Right ventricle myocardium inferior (tissue), 1 donor: Measurements from ENCODE around the gene USP8. TPM values are rescaled to one million over a fixed set of nuclear protein-coding genes. Genes with fewer than 3 reads are reported as not detected.

Source experiments
- ATAC-seq: fragments of 200-7000 bp; cut with Tn5 transposase; one replicate; pipeline ENCODE4 v1.9.1; 2020; ENCODE audit warnings: mild to moderate bottlenecking, moderate library complexity
- DNase-seq: peaks from one replicate; pipeline ENCODE4 v3.0.0; 2021; ENCODE audit errors: missing footprints
- intact Hi-C: fragments of 100-400 bp; cut with DNase I; formaldehyde crosslinking; loops from one replicate; pipeline ENCODE4 v1.11.0; 2022
- total RNA-seq: library from RNA; stranded (reverse); fragmentation: NEBNext Ultra II Directional; extraction: Animal tissue kit (Norgen Biotek cat#: 25700); gene quantifications from one replicate; pipeline ENCODE4 v1.2.1, GENCODE V29; 2021
- donor health status: DM: no; HTN: yes; CAD: no; lungs with severe emphysema.

Gene USP8
- total RNA-seq, 1 donor from 2014 or later = 44.7 TPM

DNA sequence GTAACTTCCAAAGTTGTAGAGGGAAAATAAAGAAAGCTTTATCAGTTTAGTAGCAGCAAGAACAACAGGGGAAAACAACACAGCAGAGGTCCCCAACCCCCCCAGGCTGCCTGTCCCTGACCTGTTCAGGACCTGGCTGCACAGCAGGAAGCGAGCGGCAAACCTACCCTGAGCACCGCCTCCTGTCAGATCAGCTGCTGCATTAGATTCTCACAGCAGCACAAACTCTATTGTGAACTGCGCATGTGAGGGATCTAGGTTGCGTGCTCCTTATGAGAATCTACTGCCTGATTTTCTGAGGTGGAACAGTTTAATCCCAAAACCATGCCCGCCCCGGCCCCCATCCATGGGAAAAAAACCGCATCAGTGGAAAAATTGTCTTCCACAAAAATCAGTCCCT is 81.9 kb downstream of the USP8 start:
- intact Hi-C loops = no loop called here
- ATAC-seq (no peak), DNase-seq (no peak)

DNA sequence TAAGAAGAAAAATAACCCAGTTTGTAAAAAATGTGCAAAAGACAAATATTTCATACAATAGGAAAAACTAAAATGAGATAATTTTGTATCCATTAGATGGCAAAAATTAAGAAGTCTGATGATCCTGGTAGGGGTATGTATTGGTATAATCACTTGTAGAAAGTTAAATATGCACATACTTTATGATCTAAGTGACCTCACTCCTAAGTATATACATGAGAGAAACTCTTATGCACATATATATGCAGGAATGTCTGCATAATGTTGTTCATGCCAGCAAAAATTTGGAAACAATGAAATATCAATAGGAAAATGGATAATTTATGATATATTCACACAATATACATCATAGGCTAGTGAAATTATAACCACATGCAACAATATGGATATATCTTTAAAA is 88.8 kb downstream of the USP8 start:
- intact Hi-C loops = no loop called here
- DNase-seq (no peak), ATAC-seq (no peak)

DNA sequence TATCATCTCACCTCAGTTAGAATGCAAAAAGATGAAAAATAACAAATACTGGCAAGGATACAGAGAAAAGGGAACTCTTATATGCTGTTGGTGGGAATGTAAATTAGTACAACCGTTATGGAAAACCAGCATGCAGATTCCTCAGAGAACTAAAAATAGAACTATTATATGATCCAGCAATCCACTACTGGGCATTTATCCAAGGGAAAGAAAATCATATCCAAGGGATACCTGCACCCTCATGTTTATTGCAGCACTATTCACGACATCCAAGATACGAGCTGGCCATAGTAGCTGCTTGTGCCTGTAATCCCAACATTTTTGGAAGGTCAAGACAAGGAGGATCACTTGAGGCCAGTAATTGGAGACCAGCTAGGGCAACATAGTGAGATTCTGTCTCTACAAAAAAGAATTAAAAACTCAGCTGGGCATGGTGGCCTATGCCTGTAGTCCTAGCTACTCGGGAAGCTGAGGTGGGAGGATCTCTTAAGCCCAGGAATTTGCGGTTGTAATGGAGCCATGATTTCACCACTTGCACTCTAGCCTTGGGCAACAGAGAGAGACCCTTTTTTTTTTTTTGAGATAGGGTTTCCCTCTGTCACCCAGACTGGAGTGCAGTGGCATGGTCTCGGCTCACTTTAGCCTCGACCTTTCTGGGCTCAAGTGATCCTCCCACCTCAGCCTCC is 95.7 kb downstream of the USP8 start:
- ATAC-seq (no peak), DNase-seq (no peak)

DNA sequence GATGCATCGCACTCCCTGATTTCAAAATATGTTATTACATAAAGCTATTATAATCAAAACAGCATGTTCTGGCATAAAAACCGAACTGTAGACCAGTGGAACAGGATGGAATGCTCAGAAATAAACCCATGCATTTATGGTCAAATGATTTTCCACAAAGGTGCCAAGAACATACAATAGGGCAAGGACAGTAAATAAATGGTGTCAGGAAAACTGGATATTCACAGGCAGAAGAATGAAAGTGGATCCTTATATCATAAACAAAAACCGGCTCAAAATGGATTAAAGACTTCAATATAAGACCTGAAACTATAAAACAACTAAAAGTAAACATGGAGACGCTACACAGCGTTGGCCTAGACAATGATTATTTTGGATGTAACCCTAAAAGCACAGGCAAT is 99.6 kb downstream of the USP8 start:
- no peak for DNase-seq
- intact Hi-C loops = no loop called here
- ATAC-seq = no peak

More for the DNA sequence above, 95.7 kb downstream of the USP8 start:
- intact Hi-C loops = no loop called here

DNA sequence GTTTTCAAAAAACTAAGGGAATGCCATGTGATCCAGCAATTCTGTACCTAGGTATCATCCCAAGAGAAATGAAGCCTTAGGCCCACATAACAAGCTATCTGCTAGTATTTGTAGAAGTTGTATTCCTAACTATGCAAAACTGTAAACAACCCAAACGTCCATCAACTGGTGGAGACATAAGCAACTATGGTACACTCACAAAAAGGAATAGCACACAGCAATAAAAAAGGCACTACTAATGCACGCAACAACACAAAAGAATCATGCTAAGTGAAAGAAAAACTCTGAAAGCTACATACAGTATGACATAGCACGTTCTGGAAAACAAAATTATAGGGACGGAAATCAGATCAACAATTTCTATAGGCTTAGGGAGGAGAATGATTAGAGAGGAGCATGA is 107.0 kb downstream of the USP8 start:
- DNase-seq = no peak
- intact Hi-C loops = no loop called here

DNA sequence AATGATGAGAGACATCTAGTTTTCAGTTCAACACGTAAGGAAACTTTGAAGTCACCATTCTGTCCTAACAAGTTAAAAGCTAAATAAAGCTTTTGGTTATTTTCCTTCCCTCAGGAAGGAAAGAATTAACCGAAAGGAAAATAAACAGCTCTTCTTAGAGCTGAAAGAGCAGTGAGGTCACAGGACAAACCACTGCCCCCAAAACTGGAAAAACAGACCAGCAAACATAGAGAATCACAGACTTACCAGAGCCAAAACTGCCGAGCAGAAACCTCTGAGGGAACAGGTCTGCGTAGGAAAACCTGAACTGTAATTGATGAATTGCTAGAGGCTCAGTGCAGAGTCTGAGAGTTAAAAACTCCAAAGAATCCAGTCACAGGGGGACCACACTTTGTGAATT is 107.6 kb downstream of the USP8 start:
- ATAC-seq (no peak), DNase-seq (no peak)
- intact Hi-C loops = no loop called here

More for the DNA sequence above, 107.0 kb downstream of the USP8 start:
- no peak for ATAC-seq

DNA sequence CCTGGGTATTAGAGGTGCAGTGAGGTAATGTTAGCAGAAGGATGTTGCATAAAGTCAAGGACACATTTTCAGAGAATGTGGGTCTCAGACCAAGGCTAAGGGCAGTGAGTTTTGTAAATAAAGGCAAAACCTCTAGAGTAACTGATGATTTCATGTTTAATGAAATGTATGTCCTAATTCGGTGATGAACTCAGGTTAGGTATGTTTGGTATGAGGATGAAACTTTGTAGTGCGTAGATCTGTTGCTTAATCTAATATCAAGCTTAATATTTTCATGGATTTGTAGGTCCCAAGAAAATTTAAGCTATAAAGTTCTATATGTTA is 118.6 kb downstream of the USP8 start:
- intact Hi-C loops = no loop called here
- DNase-seq (no peak), ATAC-seq (no peak)

DNA sequence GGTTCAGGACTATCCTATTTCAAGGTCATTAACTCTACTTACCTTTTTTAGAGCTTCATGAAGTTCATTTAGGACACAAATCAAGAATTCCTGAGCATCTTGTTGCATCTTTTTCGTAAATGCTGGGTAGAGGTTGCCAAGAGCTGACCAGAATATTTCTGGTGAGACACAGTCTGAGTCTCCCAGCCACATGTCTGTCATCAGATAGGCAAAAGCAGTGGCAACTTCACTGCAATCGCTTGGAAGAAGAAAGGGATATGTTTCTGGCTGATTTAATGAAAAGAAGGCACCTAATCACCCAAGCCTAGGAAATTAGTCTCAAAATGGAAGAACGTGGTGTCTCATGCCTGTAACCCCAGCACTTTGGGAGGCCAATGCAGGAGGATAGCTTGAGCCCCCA is 119.4 kb downstream of the USP8 start:
- intact Hi-C loops = no loop called here
- ATAC-seq = no peak
- no peak for DNase-seq

DNA sequence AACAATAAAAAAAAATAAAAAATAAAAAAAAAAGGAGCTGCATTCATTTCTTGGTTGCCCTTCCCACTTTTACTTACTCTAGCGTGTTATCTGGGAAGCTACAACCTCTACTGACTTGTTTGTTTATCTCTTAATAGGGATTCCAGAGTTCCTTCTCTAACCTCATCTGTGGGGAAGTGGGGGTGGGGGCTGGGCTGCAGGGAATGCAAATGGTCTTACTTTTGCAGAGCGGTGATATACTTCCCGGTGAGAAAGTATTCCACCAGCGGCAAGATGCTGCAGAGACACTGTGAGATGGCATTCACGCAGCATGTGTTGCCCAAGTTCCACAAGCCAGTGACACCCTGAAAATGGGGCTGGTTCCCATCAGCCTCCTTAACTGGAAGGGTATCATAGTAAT is 120.2 kb downstream of the USP8 start:
- no peak for DNase-seq
- no peak for ATAC-seq
- intact Hi-C loops = no loop called here

DNA sequence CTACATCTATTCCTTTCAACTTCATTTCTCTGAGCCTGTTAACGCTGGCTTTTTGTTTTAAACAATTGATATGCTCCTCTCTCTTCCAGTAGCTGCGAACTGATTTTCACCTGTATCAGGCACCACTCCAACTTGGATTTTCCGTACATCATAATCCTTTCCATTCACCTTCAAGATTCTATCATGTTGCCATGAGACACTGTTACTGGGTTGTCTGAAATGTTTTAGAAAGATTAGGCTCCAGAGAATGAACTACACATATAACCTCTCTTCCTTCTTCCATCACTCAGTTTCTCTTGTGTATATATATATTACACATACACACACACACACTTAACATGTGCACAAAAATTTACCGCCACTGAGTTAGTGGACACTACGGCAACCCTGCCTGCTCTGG is 122.4 kb downstream of the USP8 start, which contains the start of gene USP50:
Gene USP50 (minus strand): TSS at position 101 of the 400 bp plus-strand sequence. CDS start 141 bp downstream, outside the sequence.
- DNase-seq = no peak
- intact Hi-C loops = no loop called here
- no peak for ATAC-seq

DNA sequence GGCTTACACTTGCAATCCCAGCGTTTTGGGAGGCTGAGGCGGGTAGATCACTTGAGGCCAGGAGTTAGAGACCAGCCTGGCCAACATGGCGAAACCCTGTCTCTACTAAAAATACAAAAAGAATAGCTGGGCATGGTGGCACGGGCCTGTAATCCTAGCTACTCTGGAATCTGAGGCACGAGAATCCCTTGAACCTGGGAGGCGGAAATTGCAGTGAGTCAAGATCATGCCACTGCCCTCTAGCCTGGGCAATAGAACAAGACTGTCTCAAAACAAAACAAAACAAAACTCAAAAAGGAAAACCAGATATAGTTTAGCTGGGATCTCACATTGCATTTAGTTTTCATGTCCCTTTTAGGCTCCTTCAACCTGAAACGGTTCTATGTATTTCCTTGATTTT is 125.1 kb downstream of the USP8 start:
- DNase-seq = no peak
- ATAC-seq = no peak
- intact Hi-C loops = no loop called here

DNA sequence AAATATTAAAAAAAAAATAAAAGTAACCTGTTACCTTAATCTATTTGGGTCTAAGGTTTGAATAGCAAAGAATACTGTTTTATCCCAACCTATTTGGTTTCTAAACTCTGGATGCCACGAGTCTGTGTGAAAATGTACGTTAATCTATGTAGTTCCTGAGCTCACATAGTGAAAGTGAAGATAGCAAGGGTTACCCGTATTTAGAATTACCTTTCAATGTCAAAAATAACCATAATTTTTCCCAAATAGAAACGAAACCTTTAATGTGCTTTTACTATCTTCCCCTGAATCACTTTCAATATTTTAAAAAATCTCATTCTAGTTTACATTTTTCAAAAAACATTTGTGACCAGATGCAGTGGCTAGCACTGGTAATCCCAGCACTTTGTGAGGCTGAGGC is 128.0 kb downstream of the USP8 start:
- DNase-seq (no peak), ATAC-seq (no peak)
- intact Hi-C loops = no loop called here

DNA sequence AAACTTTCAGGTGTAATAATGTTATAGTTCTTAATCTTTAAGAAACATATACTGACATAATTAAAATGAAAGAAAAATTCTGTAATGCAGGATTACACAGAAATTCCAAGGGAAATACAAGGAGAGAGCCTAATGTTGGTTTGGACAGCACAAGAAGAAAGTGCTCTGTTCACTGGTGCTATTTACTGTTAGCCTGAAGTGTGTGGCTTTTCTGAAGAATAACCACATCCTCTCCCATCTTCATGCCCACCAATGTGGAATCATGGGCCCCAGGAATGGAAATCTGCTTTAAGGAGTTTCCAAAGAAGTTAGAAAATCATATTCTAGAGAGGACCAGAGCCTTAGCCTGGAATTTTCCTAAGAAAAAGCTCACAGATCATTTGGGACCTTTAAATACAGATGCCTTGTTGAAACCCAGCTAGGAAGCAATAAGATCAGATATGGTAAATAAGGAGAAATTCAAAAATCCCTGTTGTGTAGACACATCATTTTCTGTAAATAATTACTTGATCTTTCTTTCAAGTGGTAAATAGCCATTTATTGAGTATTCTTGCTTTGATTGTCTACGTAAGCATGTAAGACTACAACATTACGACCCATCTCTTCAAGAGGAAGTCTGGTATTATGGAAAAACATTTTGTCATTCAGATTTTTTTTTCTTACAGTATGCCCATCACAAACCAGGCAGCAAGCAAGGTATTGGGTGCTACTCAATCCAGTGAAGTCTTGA is 132.6 kb downstream of the USP8 start:
- intact Hi-C loops = no loop called here
- ATAC-seq (no peak), DNase-seq (no peak)

DNA sequence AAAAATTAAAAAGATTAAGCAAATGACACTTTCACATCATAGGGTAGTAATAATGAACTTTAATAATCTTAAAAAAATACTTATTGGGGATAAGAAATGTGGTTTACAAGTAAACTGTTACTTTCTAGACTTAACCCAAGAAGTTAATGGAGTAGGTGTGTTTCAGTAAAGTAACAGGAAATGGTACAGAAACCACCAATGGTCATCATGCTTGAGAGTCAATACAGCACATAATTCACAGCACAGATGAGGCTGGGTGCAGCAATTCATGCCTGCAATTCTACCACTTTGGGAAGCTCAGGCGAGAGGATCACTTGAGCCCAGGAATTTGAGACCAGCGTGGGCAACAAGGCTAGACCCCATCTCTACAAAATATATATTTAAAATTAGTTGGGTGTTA is 133.8 kb downstream of the USP8 start:
- intact Hi-C loops = no loop called here
- DNase-seq = no peak
- ATAC-seq = no peak

DNA sequence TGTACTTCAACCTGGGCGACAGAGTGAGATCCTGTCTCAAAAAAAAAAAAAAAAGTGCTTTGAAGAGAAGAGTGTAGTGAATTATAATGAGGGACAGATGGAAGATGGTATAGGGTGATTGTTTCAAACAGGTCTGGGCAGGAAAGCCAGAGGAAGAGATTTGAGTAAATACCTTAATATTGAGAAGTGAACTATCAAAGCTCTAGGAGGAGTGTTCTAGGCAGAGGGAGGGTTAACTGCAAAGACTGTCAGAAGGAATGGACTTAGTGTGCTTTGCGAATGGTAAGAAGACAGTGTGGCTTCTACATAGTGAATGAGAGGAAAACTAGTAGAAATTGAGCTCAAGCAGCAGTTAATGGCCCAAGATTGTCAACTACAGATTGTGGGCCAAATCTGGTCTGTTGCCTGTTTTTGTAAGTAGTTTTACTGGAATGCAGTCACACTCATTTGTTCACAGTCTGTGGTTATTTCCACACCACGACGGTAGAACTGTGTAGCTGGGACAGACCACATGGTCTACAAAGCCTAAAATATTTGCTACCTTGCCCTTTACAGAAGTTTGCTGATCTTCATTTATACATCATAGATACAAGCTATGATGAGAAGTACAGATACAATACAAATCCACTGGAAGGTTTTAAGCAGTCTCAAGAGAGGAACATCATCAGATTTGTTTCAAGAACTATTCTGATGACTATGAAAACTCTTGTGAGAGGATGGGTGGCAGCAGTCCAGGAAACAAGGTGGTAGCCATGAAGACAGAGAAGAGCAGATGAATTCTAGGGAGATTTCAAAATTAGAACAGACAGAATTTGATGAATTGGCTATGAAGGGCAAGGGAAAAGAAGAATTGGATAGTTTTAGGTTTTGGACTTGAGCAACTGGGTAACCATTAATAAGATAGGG is 138.8 kb downstream of the USP8 start:
- no peak for ATAC-seq
- no peak for DNase-seq
- intact Hi-C loops = no loop called here

DNA sequence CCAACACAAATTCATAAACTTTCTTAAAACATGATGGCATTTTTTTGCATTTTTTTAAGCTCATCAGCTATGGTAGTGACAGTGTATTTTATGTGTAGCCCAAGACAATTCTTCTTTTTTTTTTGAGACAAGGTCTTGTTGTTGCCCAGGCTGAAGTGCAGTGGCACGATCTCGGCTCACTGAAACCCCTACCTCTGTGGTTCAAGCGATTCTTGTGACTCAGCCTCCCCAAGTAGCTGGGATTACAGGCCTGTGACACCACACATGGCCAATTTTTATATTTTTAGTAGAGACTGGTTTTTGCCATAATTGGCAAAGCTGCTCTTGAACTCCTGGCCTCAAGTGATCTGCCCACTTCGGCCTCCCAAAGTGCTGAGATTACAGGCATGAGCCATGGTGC is 139.6 kb downstream of the USP8 start:
- DNase-seq (no peak), ATAC-seq (no peak)
- intact Hi-C loops = no loop called here
